Prostate gland (tissue), 2 donors: ENCODE data around the gene FBXL16.

Experiments used
- CTCF ChIP-seq, 4 experiments: fragments of 200-600 bp in 2 of 4; fragments of 450-650 bp in 2 of 4; sonication (generic) in 2 of 4; IDR thresholded peaks; 1 replicate in 3 of 4; 2 replicates in 1 of 4; pipeline ENCODE4 v1.5.1; 2016 to 2019; ENCODE audit warnings: antibody characterized with exemption in 4 of 4, mild to moderate bottlenecking in 2 of 4, moderate library complexity in 2 of 4
- POLR2A ChIP-seq: fragments of 450-650 bp; IDR thresholded peaks from one replicate; pipeline ENCODE4 v1.6.1; 2016; ENCODE audit warnings: antibody characterized with exemption, mild to moderate bottlenecking

GRCh38 chr16:750485-750884 lies 44.9 kb upstream of the FBXL16 start:
- TF ChIP-seq CTCF (IDR thresholded peaks at IDR 0.05), result no peak
- no peak for TF ChIP-seq POLR2A
